GM13976 (cell line): Measurements from ENCODE around the gene COL6A1.

Experiments used
- DNase-seq: peaks from one replicate; pipeline ENCODE4 v3.0.0; 2012; ENCODE audit warnings: low spot score
- in situ Hi-C: fragments of 300-500 bp; cut with MboI; formaldehyde crosslinking; loops from one replicate; pipeline ENCODE4 v1.12.0; 2022; ENCODE audit warnings: low sequenced_read_pairs, mixed read lengths, inconsistent platforms; ENCODE audit not compliant: unreplicated experiment
- TF ChIP-seq, protein P1 (sequence below): IDR thresholded peaks from 2 replicates; pipeline ENCODE4 v1.5.1; 2012; ENCODE audit warnings: borderline replicate concordance, mild to moderate bottlenecking; ENCODE audit not compliant: insufficient read depth; ENCODE audit errors: extremely low read depth, missing control alignments, control extremely low read depth

The COL6A1 gene

DNA sequence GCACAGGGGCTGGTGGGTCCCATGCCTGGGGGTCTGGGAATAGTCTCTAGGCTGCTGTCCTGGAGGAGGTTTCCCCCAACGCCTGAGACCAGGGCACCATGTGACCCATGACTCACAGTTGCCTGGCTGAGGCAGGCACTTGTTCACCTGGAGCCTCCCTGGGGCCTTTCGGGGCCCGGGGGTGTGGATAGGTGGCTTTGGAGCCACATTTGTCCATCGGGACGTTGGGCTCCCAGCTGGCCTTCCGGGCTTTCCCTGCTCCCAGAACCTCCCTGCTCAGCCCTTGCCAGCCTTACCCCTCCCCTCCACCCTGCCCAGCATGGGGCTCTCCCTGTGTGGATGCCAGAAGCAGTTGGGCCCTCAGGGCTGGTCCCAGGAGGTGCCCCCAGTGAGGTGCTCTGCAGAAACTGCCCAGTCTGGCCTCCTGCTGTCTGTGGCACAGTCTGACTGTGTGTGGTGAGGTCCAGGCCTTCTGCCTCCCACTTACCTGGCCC is 14.2 kb downstream of the COL6A1 start:
- DNase-seq, result no peak
- TF ChIP-seq, protein P1, sequence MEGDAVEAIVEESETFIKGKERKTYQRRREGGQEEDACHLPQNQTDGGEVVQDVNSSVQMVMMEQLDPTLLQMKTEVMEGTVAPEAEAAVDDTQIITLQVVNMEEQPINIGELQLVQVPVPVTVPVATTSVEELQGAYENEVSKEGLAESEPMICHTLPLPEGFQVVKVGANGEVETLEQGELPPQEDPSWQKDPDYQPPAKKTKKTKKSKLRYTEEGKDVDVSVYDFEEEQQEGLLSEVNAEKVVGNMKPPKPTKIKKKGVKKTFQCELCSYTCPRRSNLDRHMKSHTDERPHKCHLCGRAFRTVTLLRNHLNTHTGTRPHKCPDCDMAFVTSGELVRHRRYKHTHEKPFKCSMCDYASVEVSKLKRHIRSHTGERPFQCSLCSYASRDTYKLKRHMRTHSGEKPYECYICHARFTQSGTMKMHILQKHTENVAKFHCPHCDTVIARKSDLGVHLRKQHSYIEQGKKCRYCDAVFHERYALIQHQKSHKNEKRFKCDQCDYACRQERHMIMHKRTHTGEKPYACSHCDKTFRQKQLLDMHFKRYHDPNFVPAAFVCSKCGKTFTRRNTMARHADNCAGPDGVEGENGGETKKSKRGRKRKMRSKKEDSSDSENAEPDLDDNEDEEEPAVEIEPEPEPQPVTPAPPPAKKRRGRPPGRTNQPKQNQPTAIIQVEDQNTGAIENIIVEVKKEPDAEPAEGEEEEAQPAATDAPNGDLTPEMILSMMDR, result no peak
- in situ Hi-C loops, result no loop called here

- in situ Hi-C loops, result no loop called here
- DNase-seq, result no peak
- TF ChIP-seq, protein P1, result no peak
These were observed 15.0 kb downstream of the COL6A1 start for GRCh38 chr21:45996311-45997204.

DNA sequence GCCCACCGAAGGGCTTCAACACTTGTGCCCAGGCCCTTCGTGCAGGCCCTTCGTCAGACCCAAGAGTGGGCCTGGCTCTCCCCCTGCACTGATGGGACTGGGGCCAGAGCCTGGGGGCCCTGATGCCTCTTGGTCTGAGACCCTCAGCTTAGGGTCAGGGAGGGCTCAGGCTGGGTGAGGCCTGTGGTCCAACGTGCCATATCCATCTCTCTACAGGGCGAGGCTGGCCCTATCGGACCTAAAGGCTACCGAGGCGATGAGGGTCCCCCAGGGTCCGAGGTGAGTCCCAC is 15.6 kb downstream of the COL6A1 start:
- in situ Hi-C loops, result no loop called here
- TF ChIP-seq, protein P1, result no peak
- no peak for DNase-seq

GRCh38 chr21:45997495-45998275 is 16.1 kb downstream of the COL6A1 start:
- DNase-seq, result no peak
- in situ Hi-C loops, result no loop called here
- TF ChIP-seq, protein P1, result no peak

DNA sequence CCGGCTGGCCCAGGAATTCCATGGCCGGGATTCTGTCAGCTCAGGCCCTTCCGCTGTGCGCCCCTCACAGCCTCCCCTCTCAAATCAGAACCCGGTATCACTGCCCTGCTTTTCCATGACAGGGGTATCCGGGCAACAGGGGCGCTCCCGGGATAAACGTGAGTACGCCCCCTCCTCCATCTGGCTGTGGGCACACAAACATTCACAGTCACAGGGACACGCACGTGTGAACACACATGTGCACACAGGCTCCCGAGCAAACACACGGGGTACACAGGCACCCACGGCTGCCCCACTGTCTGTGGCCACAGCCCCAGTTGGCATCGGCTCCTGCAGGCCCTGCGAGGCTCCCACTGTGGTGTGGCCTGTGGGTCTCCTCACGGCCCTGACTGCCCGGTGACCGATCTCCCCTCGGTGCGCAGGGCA is 16.7 kb downstream of the COL6A1 start:
- TF ChIP-seq, protein P1, result no peak
- in situ Hi-C loops, result no loop called here
- DNase-seq, result no peak

DNA sequence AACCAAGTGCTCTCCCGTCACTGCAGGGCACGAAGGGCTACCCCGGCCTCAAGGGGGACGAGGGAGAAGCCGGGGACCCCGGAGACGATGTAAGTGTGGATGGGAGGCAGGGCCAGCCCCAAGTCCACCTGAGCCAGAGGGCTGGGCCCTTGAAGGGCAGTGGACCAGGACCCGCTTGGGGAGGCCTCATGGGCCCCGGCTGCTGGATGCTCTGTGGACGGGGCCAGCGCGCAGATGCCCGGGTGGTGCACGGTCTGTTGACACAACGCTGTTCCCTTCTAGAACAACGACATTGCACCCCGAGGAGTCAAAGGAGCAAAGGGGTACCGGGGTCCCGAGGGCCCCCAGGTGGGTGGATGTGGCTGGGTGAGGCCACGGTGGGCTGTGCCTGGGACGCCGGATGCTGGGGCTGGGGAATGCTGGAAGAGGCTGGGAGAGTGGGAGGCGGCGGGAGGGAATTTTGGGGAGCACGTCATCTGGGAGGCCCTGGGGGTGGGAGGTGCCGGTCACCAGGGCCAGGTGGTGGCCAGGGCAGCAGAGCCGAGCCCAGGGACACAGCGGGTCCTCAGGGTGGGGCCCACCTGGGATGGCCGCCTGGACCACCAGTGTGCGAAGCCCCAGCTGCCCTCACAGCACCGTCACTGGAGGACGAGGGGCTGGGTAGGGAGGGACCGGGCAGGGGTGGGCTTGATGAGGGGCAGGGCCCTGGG is 17.5 kb downstream of the COL6A1 start:
- in situ Hi-C loops, result no loop called here
- no peak for DNase-seq
- TF ChIP-seq, protein P1, result no peak
